ENCODE data around the gene VEZF1. TPM values are rescaled to one million over a fixed set of nuclear protein-coding genes. Genes with fewer than 3 reads are reported as not detected.

VEZF1 gene
- total and polyA plus RNA-seq, 2 of the 4 experiments (the other 2 are of a cell fraction), result 21.1 to 42.1 TPM

- Histone ChIP-seq H4K5ac (ENCODE audit: low read depth, low read length) (no peak overlapping the region), H3K36me3 (ENCODE audit: control insufficient read depth, insufficient read depth, low read length) (peaks cover 18% of the 10 kb centered on the region), H2BK120ac (ENCODE audit: low read depth, low read length) (no peak overlapping the region), H4K91ac (ENCODE audit: insufficient read depth, low read depth, low read length) (peak overlapping the region; percentile 33; the same call in 1 of the 2 replicates), H2BK20ac (ENCODE audit: low read depth, low read length) (no peak overlapping the region), H3K18ac (ENCODE audit: low read depth, low read length) (peak overlapping the region; percentile 89), H3K4me2 (ENCODE audit: low read depth, low read length) (peak overlapping the region; percentile 90), H4K20me1 (ENCODE audit: insufficient read depth, low read length) (peaks cover 46% of the 10 kb centered on the region), H3K4ac (ENCODE audit: low read depth, low read length) (peak overlapping the region; percentile 59; the same call in 1 of the 2 replicates), H3K4me1 (ENCODE audit: control insufficient read depth, insufficient read depth, low read length) (peaks cover 26% of the 10 kb centered on the region), H4K8ac (ENCODE audit: low read depth in 2 of 2, low read length in 2 of 2) (peak overlapping the region in 1 of 2 experiments; percentile 33; a peak in 1 of 4 replicates), H2AK5ac (ENCODE audit: low read depth, low read length) (no peak overlapping the region; the same call in 1 of the 2 replicates), H3K9me3 (ENCODE audit: control insufficient read depth, insufficient read depth, low read length) (no peaks in the 10 kb centered on the region), H3K4me3 (ENCODE audit: insufficient read depth, low read depth, low read length) (peak overlapping the region; percentile 4; the same call in 1 of the 2 replicates), H2BK5ac (ENCODE audit: low read depth, low read length, poor library complexity, severe bottlenecking) (peak overlapping the region; percentile 77), H3K79me1 (ENCODE audit: low read depth in 1 of 2, low read length in 2 of 2) (peaks cover 14 to 61% of the 10 kb centered on the region in 2 experiments; a peak in 3 of 4 replicates), H2AK9ac (replicated peaks; ENCODE audit: low read depth, low read length, poor library complexity) (no peak overlapping the region), H3K27ac (ENCODE audit: insufficient read depth, low read length) (peak overlapping the region; percentile 79; the same call in 1 of the 2 replicates), H2BK15ac (ENCODE audit: low read depth, low read length) (peak overlapping the region; percentile 52; the same call in 1 of the 3 replicates), H3K56ac (ENCODE audit: extremely low read depth, insufficient read depth, low read length) (peak overlapping the region; percentile 35; the same call in 1 of the 2 replicates), H3K27me3 (ENCODE audit: control insufficient read depth, insufficient read depth, low read length) (no peaks in the 10 kb centered on the region), H3K14ac (replicated peaks; ENCODE audit: low read depth, low read length) (0 out of 2 replicates have a peak overlapping the region, but pooled peaks have one; percentile 51), H3K9me1 (ENCODE audit: insufficient read depth, low read length) (peaks cover 12% of the 10 kb centered on the region), H2AFZ (replicated peaks; ENCODE audit: low read length, poor library complexity) (no peak overlapping the region), H3K23ac (ENCODE audit: low read depth, low read length) (peak overlapping the region; percentile 90; the same call in 1 of the 2 replicates), H3K9ac (ENCODE audit: low read depth, low read length) (peak overlapping the region; percentile 57)
- TF ChIP-seq FOS (IDR thresholded peaks at IDR 0.05; ENCODE audit: low read depth, low read length) (no peak), CTCF (conservative IDR thresholded peaks at IDR 0.05; ENCODE audit: low read depth, low read length) (no peak), ELK1 (IDR thresholded peaks at IDR 0.05; ENCODE audit: borderline replicate concordance, low read depth, low read length) (no peak), RAD21 (IDR thresholded peaks at IDR 0.05; ENCODE audit: low read length) (no peak), RCOR1 (IDR thresholded peaks at IDR 0.05; ENCODE audit: insufficient replicate concordance, low read length) (no peak), MAFK (IDR thresholded peaks at IDR 0.05; ENCODE audit: low read depth, low read length) (no peak), MXI1 (IDR thresholded peaks at IDR 0.05; ENCODE audit: borderline replicate concordance, low read depth, low read length) (no peak), BHLHE40 (IDR thresholded peaks at IDR 0.05; ENCODE audit: low read depth, low read length) (no peak), CEBPB (IDR thresholded peaks at IDR 0.05; ENCODE audit: low read depth, low read length) (no peak), MAZ (IDR thresholded peaks at IDR 0.05; ENCODE audit: borderline replicate concordance, low read depth, low read length) (no peak), RFX5 (IDR thresholded peaks at IDR 0.05; ENCODE audit: low read depth, low read length) (no peak), CHD1 (IDR thresholded peaks at IDR 0.05; ENCODE audit: low read depth, low read length) (no peak)
- BruUV-seq (replicated peaks), result no TSS peak
- intact Hi-C loops (cut with micrococcal nuclease), result no loop called here
- 0% methylated on average over 1 of the region's 4 CpGs; no CpG with 5 or more reads in 1 of the 2 experiments for WGBS, 2 experiments (ENCODE audit: extremely low coverage in 2 of 2, insufficient read length in 1 of 2)
- DNase-seq, result no peak
- in situ Hi-C loops (cut with MboI; ENCODE audit: low sequenced_read_pairs), result no loop called here
- dilution Hi-C loops (cut with HindIII; ENCODE audit: low sequenced_read_pairs, unreplicated experiment), result loop anchor here (25.0 kb wide), 1 partner anchor 122 kb away; the partner anchor contains the start of gene MRPS23
- CTCF ChIA-PET, result no interaction called here
- ATAC-seq (ENCODE audit: low read depth), result no peak
- POLR2A ChIA-PET (ENCODE audit: unreplicated experiment), result interaction anchor here (1.1 kb wide), 1 partner anchor 29 kb away, joined by 4 read pairs; the partner anchor contains the start of gene CUEDC1
Measured at GRCh38 chr17:57984261-57984890, 3.7 kb downstream of the VEZF1 start.
